ENCODE results near the gene PDLIM1.

- TF ChIP-seq CTCF (IDR thresholded peaks at IDR 0.05) = no peak
- no peak for TF ChIP-seq POLR2A (IDR thresholded peaks at IDR 0.05)
Observed at GRCh38 chr10:95263864-95264226, 27.0 kb downstream of the PDLIM1 start.

Data from adrenal gland (tissue), 5 donors.